Globus pallidus (tissue), 1 donor: ENCODE data around the gene RFX1.
A peak's percentile ranks its signal among the peaks of the same experiment; 100 is the strongest.
"Not testable (repeated sequence)": the region's sequence is repeated elsewhere in the genome, so short reads cannot be mapped to it uniquely, and the experiment has no call there.

ENCODE experiments used
- DNase-seq: peaks from one replicate; pipeline ENCODE4 v3.0.0-alpha.2; 2015; ENCODE audit warnings: low spot score

The RFX1 gene

DNA sequence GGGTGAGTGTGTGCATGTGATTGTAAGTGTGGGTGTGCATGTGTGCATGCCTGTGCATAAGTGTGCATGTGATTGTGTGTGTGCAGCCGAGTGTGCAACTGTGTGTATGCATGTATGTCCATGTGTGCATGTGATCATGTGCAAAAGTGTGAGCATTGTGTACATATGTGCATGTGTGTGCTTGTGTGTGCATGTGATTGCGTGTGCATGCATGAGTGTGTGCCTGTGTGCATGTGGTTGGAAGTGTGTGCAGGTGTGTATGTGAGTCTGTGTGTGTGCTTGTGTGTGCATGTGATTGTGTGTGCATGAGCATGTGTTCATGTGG lies 71.4 kb downstream of the RFX1 start:
- DNase-seq, result no peak

DNA sequence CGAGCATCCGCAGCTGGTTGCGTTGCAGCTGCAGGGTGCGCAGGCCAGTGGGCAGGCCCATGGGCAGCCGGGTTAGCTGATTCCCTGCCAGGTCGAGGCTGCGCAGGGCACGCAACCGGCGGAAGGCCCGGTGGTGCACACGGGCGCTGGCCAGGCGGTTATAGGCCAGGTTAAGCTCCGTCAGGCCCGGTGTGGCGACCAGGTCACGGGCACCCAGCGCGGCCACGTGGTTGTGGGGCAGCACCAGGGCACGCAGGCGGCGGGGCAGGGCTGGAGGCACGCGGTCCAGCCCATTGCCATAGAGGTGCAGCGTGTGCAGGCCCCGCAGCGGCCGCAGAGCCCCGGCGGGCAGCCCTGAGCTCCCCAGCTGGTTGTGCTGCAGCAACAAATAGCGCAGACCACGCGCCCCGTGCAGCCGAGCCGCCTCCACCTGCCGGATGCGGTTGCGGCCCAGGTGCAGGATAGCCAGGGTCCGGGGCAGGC lies 73.2 kb downstream of the RFX1 start:
- no peak for DNase-seq

DNA sequence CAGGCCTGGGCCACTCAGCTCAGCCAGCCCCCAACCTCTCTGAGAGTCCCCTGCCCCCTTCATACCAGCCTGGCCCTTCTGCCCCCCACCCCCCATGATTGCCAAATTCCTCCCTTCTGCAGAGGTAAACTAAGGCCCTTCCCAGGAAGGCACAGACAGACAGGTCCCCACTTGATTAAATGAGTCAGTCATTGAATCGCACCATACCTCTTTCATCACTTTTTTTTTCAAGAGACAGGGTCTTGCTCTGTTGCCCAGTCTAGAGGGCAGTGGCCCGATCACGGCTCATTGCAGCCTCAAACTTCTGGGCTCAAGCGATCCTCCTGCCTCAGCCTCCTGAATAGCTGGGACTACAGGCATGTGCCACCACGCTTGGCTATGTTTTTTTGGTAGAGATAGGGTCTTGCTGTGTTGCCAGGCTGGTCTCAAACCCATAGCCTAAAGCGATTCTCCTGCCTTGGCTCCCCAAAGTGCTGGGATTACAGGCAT lies 73.9 kb downstream of the RFX1 start:
- no peak for DNase-seq

DNA sequence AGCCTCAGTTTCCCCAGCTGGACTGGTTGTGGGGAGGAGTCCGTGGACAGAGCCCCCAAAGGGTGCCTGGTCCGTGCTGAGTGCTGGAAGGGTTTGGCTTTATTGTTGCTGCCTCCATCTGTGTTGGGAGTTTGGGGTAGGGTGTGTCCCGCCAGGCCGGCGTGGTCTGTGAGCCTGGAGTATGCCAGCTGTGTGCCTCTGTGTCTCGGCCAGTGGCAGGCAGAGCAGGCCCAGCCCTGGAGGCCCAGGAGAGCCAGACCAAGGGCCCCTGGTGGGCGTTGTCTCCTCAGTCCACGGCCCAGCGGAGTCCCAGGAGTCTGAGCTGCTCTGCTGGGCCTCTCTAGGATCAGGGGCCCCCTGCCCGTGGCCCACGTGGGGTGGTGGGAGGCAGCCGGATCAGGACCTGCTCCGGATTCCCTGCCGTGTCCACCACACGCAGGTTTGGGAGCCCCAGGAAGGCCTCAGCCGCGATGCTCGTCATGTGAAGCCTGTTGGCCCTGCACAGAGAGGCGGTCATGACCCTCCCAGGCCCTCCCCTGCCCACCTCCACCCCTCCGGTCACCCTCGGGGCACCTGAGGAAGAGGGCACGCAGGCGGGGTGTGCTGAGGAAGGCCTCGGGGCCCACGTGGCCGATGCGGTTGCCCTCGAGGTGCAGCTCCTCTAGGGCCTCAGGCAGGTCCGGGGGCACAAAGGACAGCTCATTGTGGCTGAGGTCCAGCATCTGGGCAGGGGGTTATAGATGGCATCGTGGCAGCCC lies 74.5 kb downstream of the RFX1 start:
- no peak for DNase-seq

DNA sequence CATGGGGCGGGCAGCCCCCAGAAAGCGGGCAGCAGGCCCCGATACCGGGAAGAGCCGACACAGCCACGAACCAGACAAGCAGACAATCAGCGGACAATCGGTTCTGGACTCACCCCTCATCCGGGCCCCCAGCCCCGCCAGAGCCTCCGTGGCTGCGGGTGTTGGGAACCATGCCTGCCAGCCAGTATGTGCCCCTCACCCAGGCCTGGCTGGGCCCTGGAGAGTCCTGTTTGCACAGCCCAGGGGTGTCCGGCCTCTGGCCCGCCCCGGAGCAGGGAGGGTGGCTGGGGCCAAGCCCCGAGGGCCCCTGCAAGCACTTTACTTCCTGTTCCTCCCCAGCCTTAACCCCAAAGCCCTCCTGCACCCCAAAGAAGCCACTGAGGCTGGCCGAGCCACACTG lies 75.7 kb downstream of the RFX1 start:
- DNase-seq, result no peak

DNA sequence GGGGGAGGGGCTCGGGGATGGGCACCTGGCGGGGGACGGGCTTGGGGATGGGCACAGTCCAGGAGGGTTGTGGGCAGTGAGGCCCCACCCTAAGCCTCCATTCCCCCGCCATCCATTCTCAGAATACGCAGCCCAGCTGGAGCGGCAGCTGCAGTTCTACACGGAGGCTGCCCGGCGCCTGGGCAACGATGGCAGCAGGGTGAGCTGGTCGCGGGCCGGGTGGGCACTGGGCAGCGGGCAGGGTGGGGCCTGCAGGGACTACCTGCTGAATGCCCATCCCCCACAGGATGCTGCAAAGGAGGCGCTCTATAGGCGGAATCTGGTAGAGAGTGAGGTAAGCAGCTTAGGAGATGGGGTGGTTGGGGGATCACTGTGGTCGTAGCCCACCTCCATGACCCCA lies 76.2 kb downstream of the RFX1 start:
- no peak for DNase-seq

DNA sequence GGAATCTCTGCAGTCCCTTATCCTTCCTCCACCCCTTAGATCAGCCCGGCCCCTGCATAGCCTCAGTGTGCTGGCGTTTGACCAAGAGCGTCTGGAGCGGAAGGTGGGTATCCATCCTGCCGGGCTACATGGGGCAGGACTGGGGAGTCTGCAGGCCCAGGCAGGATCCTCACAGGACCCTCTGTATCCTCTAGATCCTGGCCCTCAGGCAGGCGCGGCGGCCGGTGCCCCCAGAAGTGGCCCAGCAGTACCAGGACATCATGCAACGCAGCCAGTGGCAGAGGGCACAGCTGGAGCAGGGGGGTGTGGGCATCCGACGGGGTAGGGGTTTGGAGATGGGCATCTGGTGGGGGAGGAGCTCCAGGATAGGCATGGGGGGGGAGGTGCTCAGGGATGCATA lies 76.8 kb downstream of the RFX1 start:
- DNase-seq, result no peak

DNA sequence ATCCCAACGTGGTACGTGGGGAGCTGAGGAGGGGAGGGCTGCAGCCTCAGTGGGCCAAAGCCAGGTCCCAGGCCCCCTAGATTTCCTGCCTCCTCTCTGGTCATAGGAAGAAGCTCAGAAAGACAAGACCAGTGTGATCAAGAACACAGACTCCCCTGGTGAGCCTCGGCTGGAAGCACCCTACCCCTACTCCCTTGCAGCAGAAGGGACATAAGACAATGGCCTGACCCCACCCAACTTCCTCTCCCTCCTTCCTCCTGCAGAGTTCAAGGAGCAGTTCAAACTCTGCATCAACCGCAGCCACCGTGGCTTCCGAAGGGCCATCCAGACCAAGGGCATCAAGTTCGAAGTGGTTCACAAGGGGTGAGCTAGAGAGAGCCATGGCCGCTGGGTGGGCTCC lies 79.4 kb downstream of the RFX1 start:
- no peak for DNase-seq

DNA sequence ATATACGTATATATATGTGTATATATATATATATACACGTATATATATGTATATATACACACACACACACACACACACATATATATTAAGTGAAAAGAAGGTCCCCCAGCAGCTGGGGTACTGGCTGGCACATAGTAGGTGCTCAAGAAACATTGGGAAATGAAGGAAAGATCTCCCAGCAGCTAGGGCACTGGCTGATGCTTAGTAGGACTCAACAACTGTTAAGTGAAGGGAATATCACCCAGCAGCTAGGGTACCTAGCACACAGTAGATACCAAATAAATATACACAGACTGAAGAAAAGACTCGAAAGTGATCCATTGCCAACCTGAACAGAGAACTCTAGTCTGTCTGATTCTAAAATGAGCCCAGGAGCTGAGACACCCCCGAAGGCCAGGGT lies 80.1 kb downstream of the RFX1 start:
- no peak for DNase-seq

DNA sequence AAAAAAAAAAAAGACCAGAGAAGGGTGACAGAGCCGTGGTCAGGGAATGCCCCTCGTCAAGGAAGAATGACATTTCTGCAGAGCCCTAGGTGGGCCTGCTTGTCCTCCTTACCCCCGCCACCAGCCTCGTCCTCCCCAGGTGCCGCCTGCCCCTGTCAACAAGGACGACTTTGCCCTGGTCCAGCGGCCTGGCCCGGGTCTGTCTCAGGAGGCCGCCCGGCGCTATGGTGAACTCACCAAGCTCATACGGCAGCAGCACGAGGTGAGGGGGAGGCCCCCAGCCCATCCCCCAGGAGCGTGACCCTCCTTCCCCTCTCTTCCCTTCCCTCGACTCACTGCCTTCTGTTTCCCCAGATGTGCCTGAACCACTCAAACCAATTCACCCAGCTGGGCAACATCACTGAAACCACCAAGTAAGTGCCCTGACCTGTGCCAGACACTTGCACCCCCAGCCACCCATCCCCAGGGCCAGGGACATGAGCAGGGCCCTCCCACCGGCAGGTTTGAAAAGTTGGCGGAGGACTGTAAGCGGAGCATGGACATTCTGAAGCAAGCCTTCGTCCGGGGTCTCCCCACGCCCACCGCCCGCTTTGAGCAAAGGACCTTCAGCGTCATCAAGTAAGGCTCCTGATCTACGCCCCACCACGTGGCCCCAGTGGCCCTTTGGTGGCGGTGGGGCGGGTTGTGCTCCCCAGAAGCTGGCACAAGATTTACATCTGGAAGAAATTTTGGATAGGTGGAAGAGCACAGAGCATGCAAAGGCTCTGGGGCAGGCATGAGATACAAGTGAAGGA lies 82.7 kb downstream of the RFX1 start:
- no peak for DNase-seq

DNA sequence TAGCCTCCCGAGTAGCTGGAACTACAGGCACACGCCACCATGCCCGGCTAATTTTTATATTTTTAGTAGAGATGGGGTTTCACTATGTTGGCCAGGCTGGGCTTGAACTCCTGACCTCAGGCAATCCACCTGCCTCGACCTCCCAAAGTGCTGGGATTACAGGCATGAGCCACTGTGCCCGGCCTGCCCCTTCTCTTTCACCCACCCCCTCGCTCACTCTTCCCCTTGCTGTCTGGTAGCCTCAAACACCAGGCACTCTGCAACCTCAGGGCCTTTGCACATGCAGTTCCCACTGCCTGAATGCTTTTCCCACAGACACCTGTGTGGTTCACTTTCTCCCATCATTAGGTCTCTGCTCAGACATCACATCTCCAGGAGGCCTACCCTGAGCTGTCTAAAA lies 84.0 kb downstream of the RFX1 start:
- DNase-seq, result not testable (repeated sequence)

DNA sequence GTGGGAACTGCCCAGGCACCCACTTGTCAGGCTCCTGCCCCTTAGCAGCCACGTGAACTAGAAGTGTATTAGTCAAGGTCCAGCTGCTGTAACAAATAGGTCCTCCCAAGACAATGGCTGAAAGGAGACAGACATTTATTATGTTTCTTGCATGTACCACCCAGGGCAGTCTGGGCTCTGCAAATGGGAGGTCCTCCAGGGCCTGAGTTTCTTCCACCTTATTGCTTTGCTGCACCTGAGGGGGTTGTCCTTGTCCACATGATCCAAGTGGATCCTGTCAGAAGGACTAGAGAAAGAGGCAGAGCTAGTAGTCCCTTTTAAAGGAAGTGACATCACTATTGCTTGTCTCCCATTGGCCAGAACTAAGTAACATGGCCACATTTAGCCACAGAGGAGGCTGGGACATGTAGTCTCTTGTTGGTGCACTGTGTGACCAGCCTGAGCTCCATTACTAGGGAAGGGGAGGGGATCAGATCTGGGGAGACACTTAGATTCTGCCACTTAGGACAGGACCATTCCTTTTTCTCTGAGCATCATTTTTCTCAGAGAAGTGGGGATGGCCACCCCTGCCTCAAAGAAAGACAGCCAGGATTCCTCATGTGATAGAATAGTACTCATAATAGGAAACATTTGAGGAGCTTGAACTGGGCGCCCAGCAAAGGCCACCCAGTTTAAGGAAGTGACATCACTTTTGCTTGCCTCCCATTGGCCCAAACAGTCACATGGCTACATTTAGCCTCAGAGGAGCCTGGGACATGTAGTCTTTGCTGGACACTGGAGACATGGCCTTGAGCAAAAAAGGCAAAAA lies 85.0 kb downstream of the RFX1 start:
- DNase-seq, result peak; percentile 26

DNA sequence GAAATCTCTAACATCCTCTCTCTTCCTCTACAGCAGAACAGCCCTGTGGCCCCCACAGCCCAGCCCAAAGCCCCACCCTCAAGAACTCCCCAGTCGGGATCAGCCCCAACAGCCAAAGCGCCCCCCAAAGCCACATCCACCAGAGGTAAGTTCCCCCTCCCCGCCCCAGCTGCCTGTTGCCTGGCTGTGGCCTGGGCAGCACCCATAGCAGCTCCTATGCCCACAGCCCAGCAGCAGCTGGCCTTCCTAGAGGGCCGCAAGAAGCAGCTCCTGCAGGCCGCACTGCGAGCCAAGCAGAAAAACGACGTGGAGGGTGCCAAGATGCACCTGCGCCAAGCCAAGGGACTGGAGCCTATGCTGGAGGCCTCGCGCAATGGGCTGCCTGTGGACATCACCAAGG lies 85.6 kb downstream of the RFX1 start:
- no peak for DNase-seq

DNA sequence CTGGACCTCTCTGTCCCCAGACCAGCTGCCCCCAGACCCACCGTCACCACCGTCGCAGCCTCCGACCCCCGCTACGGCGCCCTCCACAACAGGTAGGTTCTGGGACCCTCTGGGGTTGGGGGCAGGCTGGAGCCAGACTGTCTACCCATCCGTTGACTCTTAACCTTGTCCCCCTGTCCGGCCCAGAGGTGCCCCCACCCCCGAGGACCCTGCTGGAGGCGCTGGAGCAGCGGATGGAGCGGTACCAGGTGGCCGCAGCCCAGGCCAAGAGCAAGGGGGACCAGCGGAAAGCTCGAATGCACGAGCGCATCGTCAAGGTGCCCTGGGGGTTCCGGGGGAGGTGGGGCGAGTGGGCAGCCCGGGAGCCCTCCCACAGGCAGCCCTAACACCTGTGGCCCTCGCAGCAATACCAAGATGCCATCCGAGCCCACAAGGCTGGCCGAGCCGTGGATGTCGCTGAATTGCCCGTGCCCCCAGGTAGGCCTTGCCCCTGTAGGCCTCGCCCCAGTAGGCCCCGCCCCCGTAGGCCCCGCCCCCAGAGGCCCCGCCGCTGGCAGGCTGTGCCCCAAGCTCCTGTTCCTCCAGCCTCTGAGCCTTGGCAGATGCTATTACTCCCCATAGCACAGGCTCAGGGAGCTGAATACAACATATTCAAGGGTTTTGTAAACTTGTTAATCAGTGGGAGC lies 87.3 kb downstream of the RFX1 start:
- DNase-seq, result no peak

DNA sequence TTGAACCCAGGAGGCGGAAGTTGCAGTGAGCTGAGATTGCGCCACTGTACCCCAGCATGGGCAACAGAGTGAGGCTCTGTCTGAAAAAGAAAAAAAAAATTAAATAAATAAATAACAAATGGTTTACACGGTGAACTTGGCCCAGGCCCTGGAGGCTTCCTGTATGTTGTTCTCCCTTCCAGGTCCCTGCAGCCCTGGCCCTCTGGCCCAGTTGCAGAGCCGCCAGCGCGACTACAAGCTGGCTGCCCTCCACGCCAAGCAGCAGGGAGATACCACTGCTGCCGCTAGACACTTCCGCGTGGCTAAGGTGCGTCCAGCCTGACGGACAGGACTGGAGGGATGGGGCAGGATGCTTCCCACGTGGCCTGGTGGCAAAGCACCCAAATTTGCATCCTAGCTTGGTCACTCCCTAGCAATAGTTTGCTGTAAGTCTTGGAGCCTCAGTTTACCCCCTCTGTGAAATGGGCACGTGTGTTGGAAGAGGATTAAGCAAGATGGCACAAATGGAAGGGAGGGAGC lies 88.2 kb downstream of the RFX1 start:
- no peak for DNase-seq

DNA sequence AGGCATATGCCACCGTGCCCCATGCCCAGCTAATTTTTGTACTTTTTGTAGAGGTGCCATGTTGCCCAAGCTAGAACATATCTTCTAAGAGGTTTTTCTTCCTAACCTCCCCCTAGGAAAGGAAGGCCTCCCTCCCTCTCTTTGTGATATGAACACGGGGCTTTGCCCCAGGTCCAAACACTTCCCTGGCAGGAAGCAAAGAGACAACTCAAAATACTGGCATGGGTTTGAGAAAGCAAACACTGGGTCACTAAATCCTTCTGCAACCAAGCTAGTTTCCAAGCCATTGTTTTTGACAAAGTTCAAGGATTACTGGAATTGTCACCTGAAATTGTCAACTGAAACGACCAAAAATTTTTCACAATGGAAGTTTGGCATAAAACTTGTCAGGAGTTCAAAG lies 91.3 kb downstream of the RFX1 start:
- no peak for DNase-seq

DNA sequence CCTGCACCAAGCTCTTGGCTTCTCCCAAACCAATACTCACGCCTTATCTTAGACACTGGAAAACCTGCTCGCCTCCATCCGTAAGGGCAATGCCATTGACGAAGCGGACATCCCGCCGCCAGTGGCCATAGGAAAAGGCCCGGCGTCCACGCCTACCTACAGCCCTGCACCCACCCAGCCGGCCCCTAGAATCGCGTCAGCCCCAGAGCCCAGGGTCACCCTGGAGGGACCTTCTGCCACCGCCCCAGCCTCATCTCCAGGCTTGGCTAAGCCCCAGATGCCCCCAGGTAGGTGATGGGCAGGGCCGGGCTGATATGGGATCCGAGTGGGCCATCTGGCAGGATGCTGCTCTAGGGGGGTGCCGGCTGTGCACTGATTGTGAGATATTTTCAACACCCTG lies 92.8 kb downstream of the RFX1 start:
- no peak for DNase-seq
